ENCODE data around the gene THSD4.

THSD4 gene

GRCh38 chr15:71153823-71154524 is 38.7 kb downstream of the THSD4 start:
- Histone ChIP-seq H3K4me2 (ENCODE audit: low read length, poor library complexity, severe bottlenecking) (no peak overlapping the region), H3K36me3 (ENCODE audit: control insufficient read depth in 1 of 2, insufficient read depth in 2 of 2, low read depth in 1 of 2, low read length in 2 of 2) (peaks cover 7 to 9% of the 10 kb centered on the region in 2 experiments), H2BK5ac (ENCODE audit: low read depth, low read length, poor library complexity, severe bottlenecking) (no peak overlapping the region), H2AK5ac (ENCODE audit: low read length, severe bottlenecking) (no peak overlapping the region), H3K79me1 (replicated peaks; ENCODE audit: low read length, poor library complexity, severe bottlenecking) (peaks cover 14% of the 10 kb centered on the region), H3K27ac (ENCODE audit: low read length, poor library complexity, severe bottlenecking) (no peak overlapping the region), H3K4me3 (ENCODE audit: insufficient read depth in 1 of 2, low read depth in 1 of 2, low read length in 2 of 2) (no peak overlapping the region), H2AFZ (ENCODE audit: low read depth, low read length) (no peak overlapping the region), H3K9ac (ENCODE audit: low read length) (no peak overlapping the region), H3K18ac (ENCODE audit: low read depth in 1 of 2, low read length in 2 of 2) (no peak overlapping the region), H2BK12ac (ENCODE audit: low read length in 2 of 2) (no peak overlapping the region), H3K23ac (ENCODE audit: low read length in 2 of 2) (no peak overlapping the region), H3K27me3 (ENCODE audit: control insufficient read depth in 1 of 2, insufficient read depth in 1 of 2, low read length in 2 of 2) (no peaks in the 10 kb centered on the region), H2BK120ac (ENCODE audit: low read depth, low read length) (no peak overlapping the region), H4K8ac (ENCODE audit: low read length) (no peak overlapping the region), H3K4ac (ENCODE audit: low read depth in 1 of 2, low read length in 2 of 2) (no peak overlapping the region), H3K4me1 (ENCODE audit: control insufficient read depth, insufficient read depth, low read depth, low read length) (peaks cover 11% of the 10 kb centered on the region), H4K91ac (ENCODE audit: low read length) (no peak overlapping the region), H3K9me3 (ENCODE audit: control insufficient read depth, low read length) (no peaks in the 10 kb centered on the region), H3K14ac (ENCODE audit: low read length in 2 of 2) (no peak overlapping the region), H2BK15ac (ENCODE audit: low read depth, poor library complexity, severe bottlenecking) (no peak overlapping the region)
- WGBS: 91% methylated on average over 6 of the region's 8 CpGs
- no peak for DNase-seq

GRCh38 chr15:71154607-71155200 is 39.4 kb downstream of the THSD4 start:
- Histone ChIP-seq H2AK5ac (ENCODE audit: low read length, severe bottlenecking) (peak overlapping the region; percentile 8), H3K4me1 (ENCODE audit: control insufficient read depth, insufficient read depth, low read depth, low read length) (peaks cover 11% of the 10 kb centered on the region), H3K14ac (ENCODE audit: low read length in 2 of 2) (peak overlapping the region in 1 of 2 experiments; percentile 58), H3K9me3 (ENCODE audit: control insufficient read depth, low read length) (no peaks in the 10 kb centered on the region), H3K9ac (ENCODE audit: low read length) (no peak overlapping the region), H2BK120ac (ENCODE audit: low read depth, low read length) (no peak overlapping the region), H3K4ac (ENCODE audit: low read depth in 1 of 2, low read length in 2 of 2) (no peak overlapping the region), H2AFZ (ENCODE audit: low read depth, low read length) (no peak overlapping the region), H3K27ac (ENCODE audit: low read length, poor library complexity, severe bottlenecking) (no peak overlapping the region), H3K79me1 (replicated peaks; ENCODE audit: low read length, poor library complexity, severe bottlenecking) (peaks cover 13% of the 10 kb centered on the region), H4K91ac (ENCODE audit: low read length) (no peak overlapping the region), H2BK5ac (ENCODE audit: low read depth, low read length, poor library complexity, severe bottlenecking) (no peak overlapping the region), H4K8ac (ENCODE audit: low read length) (no peak overlapping the region), H3K18ac (ENCODE audit: low read depth in 1 of 2, low read length in 2 of 2) (no peak overlapping the region), H2BK15ac (ENCODE audit: low read depth, poor library complexity, severe bottlenecking) (no peak overlapping the region), H3K36me3 (ENCODE audit: control insufficient read depth in 1 of 2, insufficient read depth in 2 of 2, low read depth in 1 of 2, low read length in 2 of 2) (peaks cover 7 to 9% of the 10 kb centered on the region in 2 experiments), H3K23ac (ENCODE audit: low read length in 2 of 2) (no peak overlapping the region), H3K4me2 (ENCODE audit: low read length, poor library complexity, severe bottlenecking) (no peak overlapping the region), H3K27me3 (ENCODE audit: control insufficient read depth in 1 of 2, insufficient read depth in 1 of 2, low read length in 2 of 2) (no peaks in the 10 kb centered on the region), H3K4me3 (ENCODE audit: insufficient read depth in 1 of 2, low read depth in 1 of 2, low read length in 2 of 2) (no peak overlapping the region), H2BK12ac (ENCODE audit: low read length in 2 of 2) (no peak overlapping the region)
- DNase-seq: no peak
- WGBS: 93% methylated on average over 4 of the region's 4 CpGs

DNA sequence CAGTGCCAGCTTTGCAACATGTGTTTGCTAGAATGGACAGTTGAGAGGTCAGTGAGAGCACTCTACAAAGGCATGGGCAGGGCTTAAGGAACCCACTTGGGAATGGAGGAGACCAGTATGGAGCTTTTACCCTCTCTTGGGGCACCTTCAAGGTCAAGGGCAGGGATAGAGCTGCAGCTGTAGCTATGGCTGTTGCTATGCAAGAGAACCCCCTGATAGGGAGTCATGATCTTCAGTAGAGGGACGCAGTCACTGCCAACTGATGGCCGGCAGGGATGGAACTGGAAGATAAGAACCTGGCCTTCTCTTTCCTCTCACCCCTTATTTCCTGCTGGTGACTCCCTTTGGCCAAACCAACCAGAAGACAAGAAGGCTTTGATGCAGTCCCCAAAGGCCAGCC is 40.3 kb downstream of the THSD4 start:
- WGBS: 100% methylated on average over 2 of the region's 2 CpGs
- Histone ChIP-seq H3K4ac (ENCODE audit: low read depth in 1 of 2, low read length in 2 of 2) (no peak overlapping the region), H4K91ac (ENCODE audit: low read length) (no peak overlapping the region), H3K27me3 (ENCODE audit: control insufficient read depth in 1 of 2, insufficient read depth in 1 of 2, low read length in 2 of 2) (no peaks in the 10 kb centered on the region), H3K9me3 (ENCODE audit: control insufficient read depth, low read length) (no peaks in the 10 kb centered on the region), H3K27ac (ENCODE audit: low read length, poor library complexity, severe bottlenecking) (no peak overlapping the region), H3K9ac (ENCODE audit: low read length) (no peak overlapping the region), H2AK5ac (ENCODE audit: low read length, severe bottlenecking) (no peak overlapping the region), H3K18ac (ENCODE audit: low read depth in 1 of 2, low read length in 2 of 2) (no peak overlapping the region), H2BK5ac (ENCODE audit: low read depth, low read length, poor library complexity, severe bottlenecking) (no peak overlapping the region), H3K36me3 (ENCODE audit: control insufficient read depth in 1 of 2, insufficient read depth in 2 of 2, low read depth in 1 of 2, low read length in 2 of 2) (peaks cover 7 to 9% of the 10 kb centered on the region in 2 experiments), H2BK120ac (ENCODE audit: low read depth, low read length) (no peak overlapping the region), H3K79me1 (replicated peaks; ENCODE audit: low read length, poor library complexity, severe bottlenecking) (peaks cover 13% of the 10 kb centered on the region), H4K8ac (ENCODE audit: low read length) (no peak overlapping the region), H3K14ac (ENCODE audit: low read length in 2 of 2) (no peak overlapping the region), H2AFZ (ENCODE audit: low read depth, low read length) (no peak overlapping the region), H2BK12ac (ENCODE audit: low read length in 2 of 2) (no peak overlapping the region), H2BK15ac (ENCODE audit: low read depth, poor library complexity, severe bottlenecking) (no peak overlapping the region), H3K4me2 (ENCODE audit: low read length, poor library complexity, severe bottlenecking) (no peak overlapping the region), H3K4me1 (ENCODE audit: control insufficient read depth, insufficient read depth, low read depth, low read length) (peaks cover 10% of the 10 kb centered on the region), H3K4me3 (ENCODE audit: insufficient read depth in 1 of 2, low read depth in 1 of 2, low read length in 2 of 2) (no peak overlapping the region), H3K23ac (ENCODE audit: low read length in 2 of 2) (no peak overlapping the region)
- DNase-seq: no peak

DNA sequence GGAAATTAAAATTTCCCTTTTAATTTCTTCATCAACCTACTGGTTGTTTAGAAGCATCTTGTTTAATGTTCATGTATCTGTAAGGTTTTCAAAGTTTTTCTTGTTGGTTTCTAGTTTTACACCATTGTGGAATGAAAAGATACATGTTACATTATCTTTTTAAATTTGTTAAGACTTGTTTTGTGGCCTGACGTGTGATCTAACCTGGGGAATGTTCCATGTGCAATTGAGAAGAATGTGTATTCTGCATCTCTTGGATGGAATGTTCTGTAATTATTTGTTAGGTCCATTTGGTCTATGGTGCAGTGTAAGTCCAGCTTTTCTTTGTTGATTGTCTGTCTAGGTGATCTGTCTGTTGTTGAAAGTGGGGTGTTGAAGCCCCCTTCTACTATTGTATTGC is 45.7 kb downstream of the THSD4 start:
- H2BK15ac ChIP-seq (ENCODE audit: low read depth, poor library complexity, severe bottlenecking): no peak overlapping the region
- H3K23ac ChIP-seq (ENCODE audit: low read length in 2 of 2): no peak overlapping the region
- no peak overlapping the region for H2BK5ac ChIP-seq (ENCODE audit: low read depth, low read length, poor library complexity, severe bottlenecking)
- no peaks in the 10 kb centered on the region for H3K4me1 ChIP-seq (ENCODE audit: control insufficient read depth, insufficient read depth, low read depth, low read length)
- no peaks in the 10 kb centered on the region for H3K27me3 ChIP-seq (ENCODE audit: control insufficient read depth in 1 of 2, insufficient read depth in 1 of 2, low read length in 2 of 2)
- H3K4me3 ChIP-seq (ENCODE audit: insufficient read depth in 1 of 2, low read depth in 1 of 2, low read length in 2 of 2): no peak overlapping the region
- no peak overlapping the region for H2AFZ ChIP-seq (ENCODE audit: low read depth, low read length)
- no peak overlapping the region for H3K14ac ChIP-seq (ENCODE audit: low read length in 2 of 2)
- H2BK12ac ChIP-seq (ENCODE audit: low read length in 2 of 2): no peak overlapping the region
- peaks cover 0 to 7% of the 10 kb centered on the region in 2 experiments for H3K36me3 ChIP-seq (ENCODE audit: control insufficient read depth in 1 of 2, insufficient read depth in 2 of 2, low read depth in 1 of 2, low read length in 2 of 2)
- no peak overlapping the region for H3K27ac ChIP-seq (ENCODE audit: low read length, poor library complexity, severe bottlenecking)
- no peak overlapping the region for H2AK5ac ChIP-seq (ENCODE audit: low read length, severe bottlenecking)
- H3K4ac ChIP-seq (ENCODE audit: low read depth in 1 of 2, low read length in 2 of 2): no peak overlapping the region
- H4K8ac ChIP-seq (ENCODE audit: low read length): no peak overlapping the region
- peaks cover 7% of the 10 kb centered on the region for H3K79me1 ChIP-seq (replicated peaks; ENCODE audit: low read length, poor library complexity, severe bottlenecking)
- no peak overlapping the region for H2BK120ac ChIP-seq (ENCODE audit: low read depth, low read length)
- peaks cover 8% of the 10 kb centered on the region for H3K9me3 ChIP-seq (ENCODE audit: control insufficient read depth, low read length)
- H4K91ac ChIP-seq (ENCODE audit: low read length): no peak overlapping the region
- DNase-seq: no peak
- WGBS: 95% methylated on average over 1 of the region's 1 CpG
- no peak overlapping the region for H3K4me2 ChIP-seq (ENCODE audit: low read length, poor library complexity, severe bottlenecking)
- H3K9ac ChIP-seq (ENCODE audit: low read length): no peak overlapping the region
- H3K18ac ChIP-seq (ENCODE audit: low read depth in 1 of 2, low read length in 2 of 2): no peak overlapping the region
